Body of pancreas (tissue), 4 donors: ENCODE measurements around the gene SLC5A2. TPM values are rescaled to one million over a fixed set of nuclear protein-coding genes. Genes with fewer than 3 reads are reported as not detected.
"Not testable (repeated sequence)": the region's sequence is repeated elsewhere in the genome, so short reads cannot be mapped to it uniquely, and the experiment has no call there.

ENCODE experiments used
- ATAC-seq: fragments of 150-250 bp; one replicate; pipeline ENCODE4 v1.9.1; 2016
- DNase-seq, 4 donors: peaks; one replicate each; pipeline ENCODE4 v3.0.0-alpha.2; 2019
- H3K27ac ChIP-seq, 4 donors: fragments of 200-600 bp; sonication (generic); 1 replicate in 3 of 4; 2 replicates in 1 of 4; pipeline versions ENCODE4 v1.5.1 to v1.6.1; 2016 to 2019; ENCODE audit warnings: mild to moderate bottlenecking in 1 of 4, mixed read lengths in 1 of 4, moderate library complexity in 1 of 4
- H3K27me3 ChIP-seq, 2 donors: fragments of 200-600 bp; sonication (generic); one replicate each; pipeline ENCODE4 v1.6.0; 2016; ENCODE audit warnings: mild to moderate bottlenecking in 1 of 2
- H3K36me3 ChIP-seq, 2 donors: fragments of 200-600 bp; sonication (generic); replicated peaks in 1 of 2; 2 replicates each; pipeline ENCODE4 v1.5.1; 2016; ENCODE audit warnings: low read depth in 2 of 2; ENCODE audit not compliant: insufficient read depth in 1 of 2
- H3K4me1 ChIP-seq: fragments of 200-600 bp; sonication (generic); one replicate; pipeline ENCODE4 v1.6.0; 2016
- H3K4me3 ChIP-seq, 2 donors: fragments of 200-600 bp; sonication (generic); 1 replicate in 1 of 2; 2 replicates in 1 of 2; pipeline ENCODE4 v1.5.1; 2016 to 2019
- H3K9me3 ChIP-seq, 3 donors: fragments of 200-600 bp; sonication (generic); 1 replicate in 2 of 3; 2 replicates in 1 of 3; pipeline ENCODE4 v1.5.1; 2016
- CTCF ChIP-seq, 7 experiments: fragments of 450-650 bp in 4 of 7; fragments of 200-600 bp in 3 of 7; sonication (generic) in 3 of 7; IDR thresholded peaks; one replicate each; pipeline ENCODE4 v1.5.1; 2016 to 2019; ENCODE audit warnings: antibody characterized with exemption in 7 of 7
- POLR2A ChIP-seq, 3 donors: fragments of 450-650 bp; IDR thresholded peaks; one replicate each; pipeline ENCODE4 v1.6.1; 2016; ENCODE audit warnings: antibody characterized with exemption in 3 of 3, mild to moderate bottlenecking in 2 of 3
- WGBS, 2 donors: methylation state at CpG; one replicate each; pipeline ENCODE4 v1.1.5; 2017; 5-methylcytosine and 5-hydroxymethylcytosine counted together
- intact Hi-C: fragments of 100-400 bp; cut with DNase I; formaldehyde crosslinking; loops from one replicate; pipeline ENCODE4 v1.15.1; 2023
- total RNA-seq, 2 donors: library from RNA; depleted of rRNA; stranded (reverse); fragments of >200 nt; gene quantifications; one replicate each; pipeline ENCODE4 v1.1.0, GENCODE V29; 2016

The SLC5A2 gene
- total RNA-seq, 2 donors from 2014 or later, result 0.26 TPM; not detected in 1

GRCh38 chr16:31439519-31439918 lies 43.4 kb upstream of the SLC5A2 start:
- intact Hi-C loops, result loop anchor here (5.0 kb wide), 1 partner anchor 457 kb away; no protein-coding TSS in a partner anchor
- no peak for ATAC-seq
- no peaks in the 10 kb centered on the region for H3K9me3 ChIP-seq

GRCh38 chr16:31440516-31441184 lies 42.3 kb upstream of the SLC5A2 start:
- TF ChIP-seq CTCF (IDR thresholded peaks at IDR 0.05) (no peak), POLR2A (IDR thresholded peaks at IDR 0.05) (no peak)
- H3K27ac ChIP-seq, result no peak overlapping the region
- 63 to 73% methylated on average over 4 of the region's 4 CpGs for WGBS, 2 donors
- no peaks in the 10 kb centered on the region for H3K9me3 ChIP-seq
- no peak overlapping the region for H3K4me3 ChIP-seq
- no peaks in the 10 kb centered on the region for H3K36me3 ChIP-seq
- DNase-seq, result no peak
- intact Hi-C loops, result no loop called here
- ATAC-seq, result no peak
- H3K4me1 ChIP-seq, result peaks cover 8% of the 10 kb centered on the region
- H3K27me3 ChIP-seq, result no peaks in the 10 kb centered on the region

More at GRCh38 chr16:31439519-31439918, 43.4 kb upstream of the SLC5A2 start:
- WGBS, 2 donors, result 77 to 86% methylated on average over 3 of the region's 3 CpGs
- DNase-seq, result no peak
- H3K4me3 ChIP-seq, result no peak overlapping the region
- H3K27ac ChIP-seq, result no peak overlapping the region
- TF ChIP-seq CTCF (IDR thresholded peaks at IDR 0.05) (no peak), POLR2A (IDR thresholded peaks at IDR 0.05) (no peak)
- peaks cover 8% of the 10 kb centered on the region for H3K4me1 ChIP-seq
- no peaks in the 10 kb centered on the region for H3K27me3 ChIP-seq
- H3K36me3 ChIP-seq, result no peaks in the 10 kb centered on the region

GRCh38 chr16:31441956-31442355 lies 41.0 kb upstream of the SLC5A2 start:
- H3K27me3 ChIP-seq, result no peaks in the 10 kb centered on the region
- 58 to 71% methylated on average over 33 to 34 of the region's 34 CpGs for WGBS, 2 donors
- no peak for ATAC-seq
- H3K4me1 ChIP-seq, result peaks cover 8% of the 10 kb centered on the region
- TF ChIP-seq POLR2A (IDR thresholded peaks at IDR 0.05), result no peak
- peak overlapping the region in 3 of 4 donors; percentile 91 to 94 (median 92) for H3K27ac ChIP-seq
- intact Hi-C loops, result no loop called here
- no peaks in the 10 kb centered on the region for H3K9me3 ChIP-seq
- DNase-seq, result peak in 1 of 4 donors; percentile 35
- H3K36me3 ChIP-seq, result no peaks in the 10 kb centered on the region
- peak overlapping the region; percentile 41 to 60 for H3K4me3 ChIP-seq

GRCh38 chr16:31445931-31446330 lies 37.0 kb upstream of the SLC5A2 start:
- intact Hi-C loops, H3K27ac ChIP-seq, H3K27me3 ChIP-seq, ATAC-seq, H3K36me3 ChIP-seq, H3K4me1 ChIP-seq, H3K4me3 ChIP-seq, DNase-seq, H3K9me3 ChIP-seq: not testable (repeated sequence)
- WGBS, 2 donors, result 67 to 78% methylated on average over 6 of the region's 6 CpGs

- DNase-seq, result no peak
- Histone ChIP-seq H3K27ac (no peak overlapping the region), H3K9me3 (no peaks in the 10 kb centered on the region), H3K4me1 (peaks cover 42% of the 10 kb centered on the region), H3K36me3 (no peaks in the 10 kb centered on the region), H3K4me3 (no peak overlapping the region), H3K27me3 (no peaks in the 10 kb centered on the region)
- TF ChIP-seq CTCF (IDR thresholded peaks at IDR 0.05) (no peak), POLR2A (IDR thresholded peaks at IDR 0.05) (no peak)
- WGBS, 2 donors, result 80 to 93% methylated on average over 5 of the region's 5 CpGs
- intact Hi-C loops, result no loop called here
- ATAC-seq, result no peak
These were observed 31.7 kb upstream of the SLC5A2 start for GRCh38 chr16:31451201-31451600.
